PC-9 (cell line): ENCODE results near the gene WFIKKN1.

ENCODE experiments used
- EZH2 ChIP-seq: fragments of 200-600 bp; sonication (generic); IDR thresholded peaks from 2 replicates; pipeline ENCODE4 v1.8.0; 2017; ENCODE audit warnings: antibody characterized with exemption, low read depth
- TF ChIP-seq, protein P1 (sequence below): fragments of 200-600 bp; sonication (generic); conservative IDR thresholded peaks from 2 replicates; pipeline ENCODE4 v1.6.1; 2017; ENCODE audit warnings: mixed run types, antibody characterized with exemption, mild to moderate bottlenecking, moderate library complexity

DNA sequence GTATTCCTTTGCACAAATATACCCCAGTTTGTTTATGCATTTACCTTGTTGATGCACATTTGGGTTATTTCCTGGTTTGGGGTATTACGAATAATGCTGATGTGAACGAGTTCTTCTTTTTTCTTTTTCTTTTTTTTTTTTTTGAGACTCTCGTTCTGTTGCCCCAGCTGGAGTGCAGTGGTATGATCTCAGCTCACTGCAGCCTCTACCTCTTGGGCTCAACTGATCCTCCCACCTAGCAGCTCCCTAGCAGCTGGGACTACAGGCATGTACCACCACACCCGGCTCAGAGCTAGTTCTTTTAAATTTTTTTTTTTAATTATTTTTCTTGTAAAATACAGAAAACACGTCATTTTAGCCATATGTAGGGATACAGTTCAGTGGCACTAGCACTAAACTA, 26.9 kb upstream of the WFIKKN1 start:
- TF ChIP-seq, protein P1, sequence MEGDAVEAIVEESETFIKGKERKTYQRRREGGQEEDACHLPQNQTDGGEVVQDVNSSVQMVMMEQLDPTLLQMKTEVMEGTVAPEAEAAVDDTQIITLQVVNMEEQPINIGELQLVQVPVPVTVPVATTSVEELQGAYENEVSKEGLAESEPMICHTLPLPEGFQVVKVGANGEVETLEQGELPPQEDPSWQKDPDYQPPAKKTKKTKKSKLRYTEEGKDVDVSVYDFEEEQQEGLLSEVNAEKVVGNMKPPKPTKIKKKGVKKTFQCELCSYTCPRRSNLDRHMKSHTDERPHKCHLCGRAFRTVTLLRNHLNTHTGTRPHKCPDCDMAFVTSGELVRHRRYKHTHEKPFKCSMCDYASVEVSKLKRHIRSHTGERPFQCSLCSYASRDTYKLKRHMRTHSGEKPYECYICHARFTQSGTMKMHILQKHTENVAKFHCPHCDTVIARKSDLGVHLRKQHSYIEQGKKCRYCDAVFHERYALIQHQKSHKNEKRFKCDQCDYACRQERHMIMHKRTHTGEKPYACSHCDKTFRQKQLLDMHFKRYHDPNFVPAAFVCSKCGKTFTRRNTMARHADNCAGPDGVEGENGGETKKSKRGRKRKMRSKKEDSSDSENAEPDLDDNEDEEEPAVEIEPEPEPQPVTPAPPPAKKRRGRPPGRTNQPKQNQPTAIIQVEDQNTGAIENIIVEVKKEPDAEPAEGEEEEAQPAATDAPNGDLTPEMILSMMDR: no peak
- no peak for TF ChIP-seq EZH2
